ENCODE data around the gene TMC5.
"Not testable (repeated sequence)": the region's sequence is repeated elsewhere in the genome, so short reads cannot be mapped to it uniquely, and the experiment has no call there.

Gene TMC5

GRCh38 chr16:19512297-19512696 is 94.6 kb downstream of the TMC5 start:
- no peak for DNase-seq

- peak; percentile 79 to 93 for DNase-seq
Measured at GRCh38 chr16:19513377-19514053, 95.8 kb downstream of the TMC5 start.

GRCh38 chr16:19515757-19516156 is 98.1 kb downstream of the TMC5 start:
- peak in 1 of 2 donors; percentile 5 for DNase-seq

GRCh38 chr16:19517424-19518089 is 99.9 kb downstream of the TMC5 start:
- DNase-seq, result no peak

- no peak for DNase-seq
Measured at GRCh38 chr16:19518388-19518787, 100.7 kb downstream of the TMC5 start.

GRCh38 chr16:19520861-19521331 is 103.2 kb downstream of the TMC5 start:
- DNase-seq, result no peak

- DNase-seq, result peak; percentile 85 to 90
Measured at GRCh38 chr16:19521471-19522396, 104.1 kb downstream of the TMC5 start, which contains the start of gene GDE1. Gene GDE1, minus strand, starts transcription at chr16:19522098. Its CDS starts 134 bp downstream, at chr16:19521964.

GRCh38 chr16:19522397-19522732 is 104.7 kb downstream of the TMC5 start:
- no peak for DNase-seq

- no peak for DNase-seq
Measured at GRCh38 chr16:19522760-19523159, 105.1 kb downstream of the TMC5 start.

GRCh38 chr16:19523184-19523558 is 105.5 kb downstream of the TMC5 start:
- DNase-seq, result no peak

GRCh38 chr16:19523559-19524355 is 106.1 kb downstream of the TMC5 start, which contains the start of gene CCP110:
Gene CCP110, plus strand, starts transcription at chr16:19523942. Its CDS starts 3,940 bp downstream, at chr16:19527882.
- peak; percentile 97 to 98 for DNase-seq

- DNase-seq, result no peak
Measured at GRCh38 chr16:19524356-19524615, 106.6 kb downstream of the TMC5 start.

- DNase-seq, result peak in 1 of 2 donors; percentile 28
Measured at GRCh38 chr16:19524616-19525384, 107.1 kb downstream of the TMC5 start.

GRCh38 chr16:19525385-19525723 is 107.7 kb downstream of the TMC5 start:
- DNase-seq, result no peak

GRCh38 chr16:19527161-19527560 is 109.5 kb downstream of the TMC5 start:
- no peak for DNase-seq

- no peak for DNase-seq
Measured at GRCh38 chr16:19528666-19529065, 111.0 kb downstream of the TMC5 start.

- DNase-seq, result no peak
Measured at GRCh38 chr16:19532601-19533000, 114.9 kb downstream of the TMC5 start.

- no peak for DNase-seq
Measured at GRCh38 chr16:19540241-19540970, 122.7 kb downstream of the TMC5 start.

GRCh38 chr16:19542138-19542821 is 124.6 kb downstream of the TMC5 start:
- DNase-seq, result no peak

GRCh38 chr16:19543278-19543996 is 125.8 kb downstream of the TMC5 start:
- DNase-seq, result not testable (repeated sequence)

All from inflammatory macrophage (primary cell).